HCT116 (cell line): ENCODE measurements around the gene DOCK3. TPM values are rescaled to one million over a fixed set of nuclear protein-coding genes. Genes with fewer than 3 reads are reported as not detected.

ENCODE experiments used
- ATAC-seq: fragments of 200-7000 bp; cut with Tn5 transposase; 2 replicates; pipeline ENCODE4 v1.9.1; 2020; ENCODE audit warnings: mild to moderate bottlenecking, moderate library complexity
- BruUV-seq: library from RNA; stranded (reverse); fragments of 400-500 nt; replicated peaks from 2 replicates; lab custom pipeline; 2021; lab: Mats Ljungman, UMichigan
- CTCF ChIA-PET: fragments of 300-600 bp; sonication (Branson Sonifier 250); formaldehyde crosslinking; loops from one replicate; lab custom pipeline; 2021; ENCODE audit warnings: antibody characterized with exemption; lab: Charles Lee
- POLR2A ChIA-PET: fragments of 300-600, 350-600 bp; sonication (Branson Sonifier 250); formaldehyde crosslinking; loops from one replicate; lab custom pipeline; 2021; ENCODE audit warnings: antibody characterized with exemption; lab: Charles Lee
- RAD21 ChIA-PET, 2 experiments: fragments of 300-600 bp; sonication (Branson Sonifier 250); formaldehyde crosslinking; loops; one replicate each; lab custom pipeline; 2023; ENCODE audit warnings: low total read pairs in 2 of 2; ENCODE audit not compliant: uncharacterized antibody in 2 of 2, unreplicated experiment in 2 of 2, low non-redundant PET in 1 of 2; lab: Charles Lee
- DNase-seq: peaks from one replicate; pipeline ENCODE4 v3.0.0-alpha.2; 2010; ENCODE audit warnings: low read depth, low spot score
- H2AFZ ChIP-seq: fragments of 200-600 bp; shearing (Covaris generic), sonication (generic); 2 replicates; pipeline ENCODE4 v1.6.1; 2017; ENCODE audit warnings: low read depth, mixed run types, mixed read lengths, antibody characterized with exemption, low read length; ENCODE audit not compliant: poor library complexity, severe bottlenecking
- H3K27ac ChIP-seq: 2 replicates; pipeline ENCODE4 v1.5.1; 2012; ENCODE audit warnings: low read depth, low read length
- H3K27me3 ChIP-seq: fragments of 200-600 bp; sonication (generic); 2 replicates; pipeline ENCODE4 v1.6.1; 2016; ENCODE audit warnings: mixed run types, low read length, mixed read lengths; ENCODE audit not compliant: insufficient read depth
- H3K36me3 ChIP-seq, 2 experiments: fragments of 200-500 bp in 1 of 2; fragments of 200-600 bp in 1 of 2; sonication (Bioruptor generic) in 1 of 2; sonication (generic) in 1 of 2; 2 replicates each; pipeline versions ENCODE4 v1.5.1 to v1.6.1; 2014 to 2016; ENCODE audit warnings: low read length in 2 of 2, inconsistent platforms in 1 of 2, mixed read lengths in 1 of 2, mixed run types in 1 of 2; ENCODE audit not compliant: insufficient read depth in 2 of 2, control insufficient read depth in 1 of 2
- H3K4me1 ChIP-seq, 2 experiments: fragments of 200-600 bp in 1 of 2; sonication (generic) in 1 of 2; 2 replicates each; pipeline versions ENCODE4 v1.5.1 to v1.6.1; 2012 to 2017; ENCODE audit warnings: low read length in 2 of 2, inconsistent platforms in 1 of 2, mild to moderate bottlenecking in 1 of 2, mixed read lengths in 1 of 2, mixed run types in 1 of 2, moderate library complexity in 1 of 2; ENCODE audit not compliant: insufficient read depth in 2 of 2, control insufficient read depth in 1 of 2
- H3K4me2 ChIP-seq: fragments of 200-600 bp; sonication (generic); 2 replicates; pipeline ENCODE4 v1.6.1; 2017; ENCODE audit warnings: mixed run types, low read length, mixed read lengths
- H3K4me3 ChIP-seq, 2 experiments: fragments of 200-600 bp in 1 of 2; sonication (generic) in 1 of 2; replicated peaks in 1 of 2; 2 replicates each; pipeline ENCODE4 v1.5.1; 2011 to 2016; ENCODE audit warnings: low read length in 2 of 2, control low read depth in 1 of 2, low read depth in 1 of 2, mild to moderate bottlenecking in 1 of 2, mixed read lengths in 1 of 2, mixed run types in 1 of 2
- H3K79me2 ChIP-seq: fragments of 200-600 bp; sonication (generic); 2 replicates; pipeline ENCODE4 v1.6.1; 2017; ENCODE audit warnings: mild to moderate bottlenecking, mixed run types, low read length, moderate library complexity, mixed read lengths; ENCODE audit not compliant: insufficient read depth
- H3K9ac ChIP-seq: fragments of 200-600 bp; sonication (generic); 2 replicates; pipeline ENCODE4 v1.6.1; 2016; ENCODE audit warnings: low read length, mixed read lengths
- H3K9me2 ChIP-seq: fragments of 200-600 bp; sonication (generic), shearing (Covaris generic); 2 replicates; pipeline ENCODE4 v1.6.1; 2017; ENCODE audit warnings: mixed run types, mild to moderate bottlenecking, moderate library complexity; ENCODE audit not compliant: insufficient read depth
- H3K9me3 ChIP-seq, 2 experiments: fragments of 200-500 bp in 1 of 2; fragments of 200-600 bp in 1 of 2; sonication (Bioruptor generic) in 1 of 2; sonication (generic) in 1 of 2; 2 replicates each; pipeline ENCODE4 v1.6.1; 2014 to 2017; ENCODE audit warnings: low read length in 2 of 2, mixed read lengths in 2 of 2, inconsistent platforms in 1 of 2, low read depth in 1 of 2, mild to moderate bottlenecking in 1 of 2, mixed run types in 1 of 2, moderate library complexity in 1 of 2; ENCODE audit not compliant: control insufficient read depth in 1 of 2, insufficient read depth in 1 of 2
- H4K20me1 ChIP-seq: fragments of 200-600 bp; sonication (generic), shearing (Covaris generic); 2 replicates; pipeline ENCODE4 v1.6.1; 2017; ENCODE audit warnings: mixed run types, mild to moderate bottlenecking, moderate library complexity; ENCODE audit not compliant: insufficient read depth
- ELF1 ChIP-seq: IDR thresholded peaks from 2 replicates; pipeline ENCODE4 v1.6.1; 2012; ENCODE audit warnings: low read depth, borderline replicate concordance
- EZH2phosphoT487 ChIP-seq: fragments of 200-600 bp; IDR thresholded peaks from 2 replicates; pipeline ENCODE4 v1.6.1; 2018; ENCODE audit warnings: antibody characterized with exemption, borderline replicate concordance
- FOSL1 ChIP-seq: IDR thresholded peaks from 2 replicates; pipeline ENCODE4 v1.6.1; 2012; ENCODE audit warnings: low read depth
- JUND ChIP-seq: IDR thresholded peaks from 2 replicates; pipeline ENCODE4 v1.6.1; 2012
- POLR2A ChIP-seq: IDR thresholded peaks from 2 replicates; pipeline ENCODE4 v1.7.0; 2011; ENCODE audit warnings: borderline replicate concordance; ENCODE audit not compliant: insufficient read depth, insufficient read length; ENCODE audit errors: extremely low read depth
- RAD21 ChIP-seq: IDR thresholded peaks from 2 replicates; pipeline ENCODE4 v1.6.1; 2012; ENCODE audit warnings: low read depth, mild to moderate bottlenecking
- REST ChIP-seq: IDR thresholded peaks from 2 replicates; pipeline ENCODE4 v1.6.1; 2012; ENCODE audit warnings: low read depth
- TCF7L2 ChIP-seq: IDR thresholded peaks from 2 replicates; pipeline ENCODE4 v1.7.0; 2011; ENCODE audit warnings: borderline replicate concordance, inconsistent platforms; ENCODE audit not compliant: insufficient read depth, insufficient read length; ENCODE audit errors: extremely low read depth
- YY1 ChIP-seq: IDR thresholded peaks from 2 replicates; pipeline ENCODE4 v1.6.1; 2011; ENCODE audit warnings: low read length, low read depth, moderate library complexity, mild to moderate bottlenecking; ENCODE audit not compliant: insufficient replicate concordance; ENCODE audit errors: extremely low read depth
- ZBTB33 ChIP-seq: IDR thresholded peaks from 2 replicates; pipeline ENCODE4 v1.6.1; 2011; ENCODE audit warnings: mild to moderate bottlenecking, low read length, moderate library complexity; ENCODE audit not compliant: insufficient replicate concordance; ENCODE audit errors: extremely low read depth
- intact Hi-C: fragments of 100-400 bp; cut with micrococcal nuclease; formaldehyde crosslinking; loops from 2 replicates; pipeline ENCODE4 v1.10.0; 2022
- total RNA-seq: library from RNA; stranded (reverse); gene quantifications from one replicate; pipeline ENCODE4 v1.2.1, GENCODE V29; 2021; ENCODE audit not compliant: unreplicated experiment

The DOCK3 gene
- total RNA-seq, 1 experiment from 2014 or later, result 4.2 TPM

DNA sequence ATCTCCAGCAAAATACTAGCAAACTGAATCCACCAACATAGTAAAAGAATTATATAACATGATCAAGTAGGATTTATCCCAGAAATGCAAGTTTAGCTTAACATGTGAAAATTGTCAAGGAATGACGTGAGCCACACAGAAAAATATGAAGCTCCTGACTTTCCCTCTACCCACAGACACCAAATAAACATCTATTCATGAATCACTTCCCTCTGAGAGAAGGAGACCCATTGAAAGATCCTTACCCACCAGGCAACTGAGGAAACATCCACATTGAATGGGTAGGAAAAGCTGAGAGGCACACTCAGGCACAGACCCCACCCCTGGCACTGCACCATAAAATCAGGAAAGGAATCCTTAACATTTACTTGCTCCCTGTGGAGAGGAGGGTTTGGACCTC, 608.2 kb downstream of the DOCK3 start:
- Histone ChIP-seq H3K27ac (no peak overlapping the region), H4K20me1 (no peaks in the 10 kb centered on the region), H3K4me2 (no peak overlapping the region), H3K4me3 (no peak overlapping the region), H3K9me2 (no peaks in the 10 kb centered on the region), H3K4me1 (no peaks in the 10 kb centered on the region), H3K79me2 (no peaks in the 10 kb centered on the region), H3K27me3 (no peaks in the 10 kb centered on the region), H3K9ac (no peak overlapping the region), H2AFZ (no peak overlapping the region), H3K9me3 (no peaks in the 10 kb centered on the region), H3K36me3 (no peaks in the 10 kb centered on the region)
- TF ChIP-seq YY1, result no peak
- no peak for TF ChIP-seq FOSL1
- no peak for TF ChIP-seq REST
- ChIA-PET RAD21 (no interaction called here), POLR2A (no interaction called here), CTCF (no interaction called here)
- ATAC-seq (no peak), DNase-seq (no peak)
- BruUV-seq, result no TSS peak
- intact Hi-C loops, result no loop called here

DNA sequence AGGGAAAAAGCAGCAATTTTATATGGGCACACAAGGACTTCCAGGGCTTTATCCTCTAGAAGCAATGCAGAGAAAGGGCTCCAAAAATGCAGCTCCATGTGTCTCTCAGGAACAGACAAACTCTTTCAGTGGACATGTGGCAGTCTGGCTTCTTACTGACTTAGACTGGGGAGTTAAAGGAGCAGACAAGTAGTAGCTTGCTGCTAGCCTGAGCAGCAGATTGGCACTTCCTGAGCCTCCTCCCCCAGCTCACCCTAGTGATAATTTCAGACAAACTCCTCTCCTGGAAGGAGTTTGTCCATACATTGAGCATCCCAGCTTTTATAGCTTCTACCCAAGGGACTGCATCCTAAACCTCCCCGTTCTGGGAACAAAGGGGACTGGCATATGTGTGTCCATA, 608.7 kb downstream of the DOCK3 start:
- TF ChIP-seq ELF1 (no peak), ZBTB33 (no peak), RAD21 (no peak), EZH2phosphoT487 (no peak), POLR2A (no peak), JUND (no peak), TCF7L2 (no peak)
- ChIA-PET POLR2A (no interaction called here), RAD21 (no interaction called here), CTCF (no interaction called here)
- H4K20me1 ChIP-seq, result no peaks in the 10 kb centered on the region
- no peaks in the 10 kb centered on the region for H3K9me3 ChIP-seq
- ATAC-seq (no peak), DNase-seq (no peak)
- no peak overlapping the region for H2AFZ ChIP-seq
- intact Hi-C loops, result no loop called here
- no peak overlapping the region for H3K4me3 ChIP-seq
- no peak overlapping the region for H3K4me2 ChIP-seq
- H3K27ac ChIP-seq, result no peak overlapping the region
- no peaks in the 10 kb centered on the region for H3K9me2 ChIP-seq
- no peaks in the 10 kb centered on the region for H3K27me3 ChIP-seq
- H3K9ac ChIP-seq, result no peak overlapping the region
- BruUV-seq, result no TSS peak
- no peaks in the 10 kb centered on the region for H3K36me3 ChIP-seq
- H3K4me1 ChIP-seq, result no peaks in the 10 kb centered on the region
- no peaks in the 10 kb centered on the region for H3K79me2 ChIP-seq
